HT-29 (cell line): ENCODE measurements around the gene MSANTD3. TPM values are rescaled to one million over a fixed set of nuclear protein-coding genes. Genes with fewer than 3 reads are reported as not detected.

Source experiments
- total RNA-seq: library from RNA; depleted of rRNA; stranded (reverse); fragments of >200 nt; shearing (Covaris generic); gene quantifications from 2 replicates; pipeline ENCODE4 v1.2.3, GENCODE V29; 2014; rRNA removed

Gene MSANTD3
- total RNA-seq, 1 experiment from 2014 or later, result 18.6 TPM

Other genes with a start within 250 kb of the MSANTD3 start
- 15.4 and 16.5 TPM in 2 replicates for gene TEX10, start 74.2 kb upstream of the MSANTD3 start, total RNA-seq
- gene TMEFF1, start 46.0 kb downstream of the MSANTD3 start, total RNA-seq, result not detected in 2 replicates
- 0.08 and 0.10 TPM in 2 replicates for gene CAVIN4, start 150.9 kb downstream of the MSANTD3 start, total RNA-seq